Activated T-cell treated with anti-CD3 and anti-CD28 coated beads for 24 hours (primary cell): Measurements from ENCODE around the gene NKD1.

Source experiments
- DNase-seq: peaks from one replicate; pipeline ENCODE4 v3.0.0-alpha.2; 2020; ENCODE audit warnings: low read depth

NKD1 gene

DNA sequence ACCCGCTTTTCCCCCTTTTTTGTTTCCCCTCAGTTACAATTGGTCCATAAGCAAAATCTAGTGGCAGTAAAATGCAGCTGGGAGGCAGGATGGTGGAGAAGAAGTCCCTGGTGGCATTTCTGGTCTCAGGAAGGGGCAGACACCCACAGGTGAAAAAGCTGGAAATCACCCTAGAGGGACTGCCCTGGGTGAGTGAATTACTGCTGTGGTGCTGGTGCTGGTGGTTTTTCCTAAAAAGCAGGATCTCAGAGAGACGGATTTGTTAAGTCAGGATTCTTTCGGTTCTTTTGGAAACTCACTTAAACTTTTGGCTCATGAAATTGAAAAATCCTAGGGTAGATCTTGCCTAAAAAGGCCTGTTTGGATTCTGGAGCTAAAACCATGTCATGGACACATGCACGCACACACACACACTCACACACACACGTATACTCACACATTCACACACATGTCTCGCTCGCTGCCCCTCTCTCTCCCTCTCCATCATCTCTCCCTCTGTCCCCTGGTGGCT, 65.8 kb downstream of the NKD1 start:
- DNase-seq = no peak

DNA sequence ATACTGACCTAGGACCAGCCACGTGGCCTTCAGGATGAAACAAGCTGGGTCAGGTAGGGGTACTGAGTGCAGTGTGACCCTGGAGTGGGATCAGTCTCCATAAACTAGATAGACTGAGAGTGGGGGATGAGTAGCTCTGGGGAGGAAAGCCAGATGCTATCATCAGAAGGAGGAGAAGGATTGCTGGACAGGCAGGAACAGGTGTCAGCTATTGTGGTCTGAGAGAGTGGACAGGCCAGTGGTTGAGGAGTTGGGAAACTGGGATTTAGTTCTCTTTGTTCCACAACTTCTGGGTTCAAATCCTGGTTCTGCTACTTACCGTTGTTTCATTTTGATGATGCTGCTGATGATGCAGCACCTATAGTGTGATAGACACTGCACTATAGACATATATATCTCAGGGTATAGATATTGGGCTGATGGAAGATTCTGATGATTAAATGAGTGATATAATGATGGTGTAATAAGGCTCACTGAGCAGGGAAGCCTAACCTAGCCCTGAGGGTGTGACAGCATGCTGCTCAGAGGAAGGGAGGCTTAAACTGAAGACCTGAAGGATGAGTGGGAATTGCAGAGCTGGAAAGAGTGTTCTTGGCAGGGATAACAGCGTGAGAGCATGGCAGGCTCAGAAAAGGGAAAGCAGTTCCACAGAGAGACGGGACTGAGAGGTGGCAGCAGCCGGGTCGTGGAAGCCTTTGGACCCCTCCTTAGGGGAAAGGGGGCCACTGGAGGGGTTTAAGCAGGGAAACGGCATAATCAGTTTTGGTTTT, 66.9 kb downstream of the NKD1 start:
- no peak for DNase-seq

DNA sequence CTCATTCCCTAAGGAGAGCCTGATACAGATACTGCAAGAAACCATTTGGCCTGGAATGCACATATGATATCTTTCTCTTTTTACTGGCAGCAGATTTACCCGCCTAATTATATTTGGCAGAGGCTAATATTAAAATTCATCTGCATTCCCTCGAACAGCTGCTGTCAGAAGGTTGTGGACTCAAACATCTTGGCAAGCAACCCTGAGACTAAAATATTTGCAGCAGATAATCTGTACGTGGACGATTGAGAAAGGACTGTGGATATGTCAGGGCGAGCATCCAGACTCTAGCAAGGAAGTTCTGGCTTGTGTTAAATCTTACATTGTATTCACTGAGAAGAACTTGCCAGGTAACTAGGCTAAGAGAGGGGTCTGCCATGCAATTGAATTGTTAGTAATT, 67.7 kb downstream of the NKD1 start:
- no peak for DNase-seq

DNA sequence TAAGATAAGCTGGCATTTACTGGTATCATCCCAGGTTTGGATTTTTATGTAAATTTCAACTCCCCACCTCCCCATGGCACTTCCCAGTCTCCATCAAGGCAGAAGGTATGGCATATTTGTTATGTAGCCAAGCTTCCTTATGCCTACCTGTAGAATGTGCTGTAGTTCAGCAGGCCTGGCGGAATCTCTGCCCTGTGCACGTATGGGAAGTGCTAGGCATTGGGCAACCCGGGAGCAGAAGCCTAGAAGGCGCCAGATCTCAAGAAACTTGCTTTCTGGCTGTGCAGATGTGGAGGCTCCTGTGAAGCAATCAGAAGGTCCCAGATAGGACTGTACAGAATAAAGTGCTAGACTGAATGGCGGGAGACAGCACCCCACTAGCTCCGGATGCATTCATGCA, 68.2 kb downstream of the NKD1 start:
- no peak for DNase-seq

DNA sequence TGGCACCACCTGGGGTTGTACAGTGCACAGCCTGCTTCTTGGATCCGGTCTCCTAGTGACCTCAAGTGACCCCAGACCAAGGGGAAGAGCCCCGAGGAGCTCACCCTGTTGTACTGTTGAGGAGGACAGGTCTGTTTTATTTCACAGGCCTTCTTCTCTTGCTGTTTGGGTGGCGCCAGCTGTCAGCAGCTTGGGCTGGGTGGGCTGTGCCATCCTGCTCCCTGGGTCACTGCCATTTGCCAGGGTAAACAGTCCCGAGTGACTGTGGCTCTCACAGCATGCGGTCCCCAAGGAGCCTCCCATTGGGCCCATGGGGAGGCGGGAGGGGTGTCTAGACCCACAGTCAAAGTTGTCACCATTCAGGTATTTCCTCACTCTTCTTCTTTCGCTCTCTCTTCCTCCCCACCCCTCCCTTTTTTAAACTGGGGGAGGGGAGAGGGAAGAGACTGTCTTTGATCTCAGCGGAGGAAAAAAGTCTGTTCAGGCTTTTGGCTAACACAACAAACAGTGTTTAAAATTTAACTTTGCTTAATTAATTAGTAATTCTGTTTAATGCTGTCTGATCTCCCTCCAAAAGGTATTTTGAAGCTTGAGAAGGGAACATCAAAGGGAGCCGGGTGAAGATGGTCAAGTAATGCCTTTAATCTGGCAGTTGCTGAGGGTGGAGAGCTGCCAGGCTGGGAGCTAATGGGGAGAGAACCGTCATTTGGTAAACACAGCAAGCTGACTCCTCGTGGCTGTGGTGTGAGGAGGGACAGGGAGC, 68.9 kb downstream of the NKD1 start:
- no peak for DNase-seq

DNA sequence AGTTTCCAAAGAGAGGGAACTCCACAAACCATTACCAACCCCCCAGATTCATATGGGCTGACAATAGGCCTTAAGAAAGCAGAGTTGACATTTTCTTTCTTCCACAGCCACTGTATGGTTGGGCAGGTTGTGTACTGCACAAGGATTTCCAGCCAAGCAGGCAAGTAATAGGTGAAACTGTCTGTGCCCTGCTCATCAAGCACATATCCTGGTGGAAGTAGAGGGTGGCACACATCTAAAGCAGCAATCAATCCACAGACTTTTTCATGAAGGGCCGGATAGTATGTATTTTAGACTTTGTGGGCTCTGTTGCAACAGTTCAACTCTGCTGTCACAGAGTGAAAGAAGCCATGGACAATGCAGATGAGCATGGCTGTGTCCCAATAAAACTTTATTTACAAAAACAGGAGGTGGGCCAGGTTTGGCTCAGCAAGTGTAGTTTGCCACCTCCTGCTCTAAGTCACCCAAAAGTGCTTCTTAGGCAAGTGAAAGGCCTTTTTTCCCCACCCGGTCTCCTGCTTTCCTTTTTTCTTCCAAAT, 69.5 kb downstream of the NKD1 start:
- no peak for DNase-seq

DNA sequence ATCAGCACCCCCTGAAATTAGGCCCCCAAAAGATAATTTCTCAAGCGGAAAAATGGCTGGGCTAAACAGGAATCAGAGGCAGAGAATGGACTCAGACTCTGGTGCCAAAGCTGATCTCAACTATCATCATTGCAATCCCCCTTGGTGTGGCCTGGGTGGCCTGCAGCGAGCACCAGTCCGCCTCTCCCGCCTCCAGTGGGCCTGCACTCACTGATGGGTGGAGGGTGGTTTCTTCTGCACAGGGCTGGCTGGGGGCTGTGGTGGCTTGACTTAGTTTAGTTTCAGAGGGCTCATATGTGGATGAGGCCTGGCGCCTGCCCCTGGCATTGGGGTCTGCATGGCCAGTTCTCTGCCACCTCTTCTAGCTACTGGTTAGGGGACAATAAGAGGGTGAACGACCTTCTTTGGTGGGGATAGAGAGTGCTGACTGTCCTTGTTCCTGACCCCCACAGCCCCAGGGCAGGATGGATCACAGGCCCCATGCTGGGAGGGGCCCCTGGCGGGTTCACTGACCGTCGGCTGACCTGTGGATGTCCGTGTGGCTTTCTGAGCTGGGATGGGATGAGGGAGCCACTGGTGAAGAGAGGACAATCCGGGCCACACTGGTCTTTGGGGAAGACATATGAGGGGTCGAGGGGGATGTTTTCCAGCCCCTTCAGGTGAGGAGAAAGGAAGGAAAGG, 70.2 kb downstream of the NKD1 start:
- DNase-seq = no peak

DNA sequence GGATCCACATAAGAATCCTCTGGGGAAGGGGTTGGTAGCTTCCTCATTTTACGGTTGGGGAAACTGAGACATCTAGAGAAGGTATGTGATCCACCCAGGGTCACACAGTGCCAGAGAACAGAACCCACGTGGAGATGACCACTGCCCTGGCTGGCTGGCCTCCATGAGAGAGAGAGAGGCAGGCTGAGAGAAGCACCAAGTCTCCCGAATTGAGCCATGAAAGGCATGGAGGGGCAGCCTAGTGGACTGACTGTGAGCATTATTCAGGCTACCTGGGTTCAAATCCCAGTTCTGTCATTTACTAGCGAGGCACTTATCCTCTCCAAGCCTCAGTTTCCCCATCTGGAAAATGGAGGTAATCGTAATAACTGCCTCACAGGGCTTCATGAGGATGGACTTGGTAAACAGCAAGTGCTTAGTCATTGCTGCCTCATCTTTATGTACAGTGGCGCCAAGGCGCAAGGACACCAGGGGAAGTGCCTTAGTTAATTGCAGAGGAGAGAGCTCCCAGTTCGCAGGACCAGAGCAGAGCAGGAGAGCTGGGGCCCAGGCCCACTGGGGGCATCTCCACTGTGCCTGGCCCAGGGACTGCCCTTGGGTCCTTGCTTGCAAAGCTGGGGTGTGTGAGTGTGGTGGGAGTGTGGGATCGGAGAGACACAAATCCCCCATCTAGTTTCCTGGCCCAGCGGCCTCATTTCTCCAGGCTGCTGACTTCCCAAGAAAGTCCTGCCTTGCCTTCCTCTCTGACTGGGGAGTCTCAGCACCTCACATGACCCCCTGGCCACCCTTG, 71.7 kb downstream of the NKD1 start:
- no peak for DNase-seq

DNA sequence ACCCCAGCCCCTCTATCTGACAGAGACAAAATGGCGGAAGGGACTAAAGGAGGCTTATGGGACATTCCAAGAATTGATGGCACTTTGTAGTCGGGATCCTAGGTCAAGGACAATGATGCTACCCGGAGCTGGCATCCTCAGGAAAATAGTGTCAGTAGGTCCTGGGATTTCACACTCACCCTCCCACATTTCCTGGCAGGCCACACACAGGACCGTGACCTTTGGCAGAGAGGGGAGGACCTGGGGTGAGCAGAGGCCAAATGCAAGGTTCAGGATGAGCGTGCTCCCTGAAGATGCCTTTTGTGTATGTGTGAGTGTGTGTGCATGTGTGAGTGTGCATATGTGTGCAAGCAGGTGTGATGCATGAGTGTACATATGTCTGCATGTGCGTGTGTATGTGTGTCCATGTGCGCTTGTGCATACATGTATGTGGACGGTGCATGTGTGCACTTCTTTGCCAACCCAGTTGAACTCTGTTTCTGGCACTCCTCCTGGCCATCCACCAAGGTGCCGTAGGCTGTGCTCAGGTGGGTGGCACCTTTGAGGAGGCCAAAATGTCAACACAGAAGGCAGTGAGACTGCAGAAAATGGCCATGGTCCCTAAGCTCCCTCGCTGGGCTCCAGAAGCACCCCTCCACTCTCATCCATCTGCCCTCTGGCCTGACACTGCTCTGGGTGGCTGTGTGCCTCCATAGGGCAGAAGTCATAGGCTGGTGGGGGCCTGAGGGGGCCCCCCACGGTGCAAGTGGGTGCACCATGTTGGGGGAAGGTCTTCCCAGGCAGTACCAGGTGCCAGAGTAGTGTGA, 72.7 kb downstream of the NKD1 start:
- DNase-seq = no peak

DNA sequence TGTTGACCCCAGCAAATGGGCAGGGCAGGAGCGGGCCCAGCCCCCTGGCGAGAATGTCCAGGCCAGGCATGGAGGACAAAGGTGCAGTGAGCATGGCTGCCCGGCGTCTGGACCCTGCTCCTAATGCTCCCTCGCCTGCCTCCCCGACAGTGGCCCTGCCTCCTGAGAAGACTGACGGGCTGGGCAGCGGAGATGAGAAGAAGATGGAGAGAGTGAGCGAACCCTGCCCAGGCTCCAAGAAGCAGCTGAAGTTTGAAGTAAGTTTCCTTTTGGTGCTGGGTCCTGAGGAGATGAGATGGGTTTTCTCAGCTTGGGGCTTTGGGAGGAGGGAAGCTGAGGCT, 73.2 kb downstream of the NKD1 start:
- no peak for DNase-seq

DNA sequence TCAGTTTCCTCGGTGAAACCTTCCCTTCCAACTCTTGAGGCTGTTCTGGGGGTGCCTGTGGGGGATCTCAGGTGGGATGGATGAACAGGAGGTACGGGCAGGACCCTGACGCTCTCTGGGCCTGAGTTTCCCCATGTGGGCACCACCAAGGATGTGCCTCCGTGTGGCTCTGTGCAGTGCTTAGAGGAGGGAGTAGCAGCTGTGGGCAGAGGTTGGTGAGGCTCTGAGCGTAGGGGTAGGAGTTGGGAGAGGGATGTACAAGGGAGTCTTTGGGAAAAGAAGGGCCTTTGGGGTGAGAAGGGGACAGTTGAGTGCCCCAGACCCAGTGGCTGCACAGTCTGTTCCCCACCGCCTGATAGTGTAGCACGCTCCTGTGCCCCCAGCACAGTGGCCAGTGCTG, 73.8 kb downstream of the NKD1 start:
- DNase-seq = no peak

DNA sequence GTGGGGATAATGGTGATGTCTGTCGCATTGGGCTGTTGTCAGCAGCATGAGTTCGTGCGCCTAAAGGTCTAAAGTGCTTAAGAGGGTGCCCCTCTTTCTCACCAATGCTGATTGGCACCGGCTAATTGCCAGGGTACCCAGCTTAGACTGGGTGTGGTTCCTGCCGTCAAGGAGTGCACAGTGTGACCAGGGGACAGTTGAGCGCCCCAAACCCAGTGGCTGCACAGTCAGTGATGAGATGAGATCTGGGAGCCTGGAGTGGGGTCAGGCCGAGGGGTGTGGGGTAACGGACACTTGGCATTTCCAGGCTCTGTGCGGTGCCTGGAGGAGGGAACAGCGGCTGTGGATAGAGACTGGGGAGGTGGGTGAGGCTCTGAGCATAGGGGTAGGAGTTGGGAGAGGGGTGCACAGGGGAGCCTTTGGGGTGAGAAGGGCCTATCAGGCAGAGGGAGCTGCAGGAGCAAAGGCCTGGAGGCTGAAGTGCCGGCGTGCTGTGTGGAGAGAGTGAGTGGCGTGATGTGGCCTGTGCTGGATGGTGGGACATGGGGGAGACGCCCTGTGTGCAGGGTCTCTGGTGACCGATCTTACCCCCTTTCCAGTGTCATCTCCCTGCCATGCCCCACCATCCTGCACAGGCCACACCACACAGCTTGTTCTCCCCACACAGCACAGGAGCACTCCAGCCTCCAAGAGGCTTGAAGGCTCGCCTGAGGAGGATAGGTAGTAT, 74.6 kb downstream of the NKD1 start:
- DNase-seq = no peak

DNA sequence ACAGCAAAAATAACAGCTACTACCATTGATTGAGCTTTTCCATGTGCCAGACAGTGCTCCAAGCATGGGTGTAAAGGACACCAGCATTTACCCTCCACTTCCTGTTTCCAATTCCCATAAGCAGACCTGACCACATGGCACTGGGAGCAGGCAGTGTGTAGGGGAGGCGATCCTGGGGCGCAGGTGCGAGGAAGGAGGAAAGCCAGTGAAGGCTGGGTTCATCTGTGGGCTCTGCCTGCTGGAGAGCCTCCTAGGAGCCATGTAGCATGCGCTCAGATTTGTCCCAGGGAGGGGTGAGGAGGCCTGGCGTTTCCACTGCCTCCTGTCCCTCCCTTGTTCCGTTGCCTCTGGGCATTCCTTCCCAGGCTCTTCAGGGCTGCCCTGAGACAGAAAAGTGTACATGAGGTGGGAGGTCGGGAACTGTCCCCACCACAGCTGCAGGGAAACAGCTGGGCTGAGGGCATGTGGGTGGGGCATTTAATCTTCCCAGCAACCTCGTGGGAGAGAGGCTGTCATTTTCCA, 76.3 kb downstream of the NKD1 start:
- no peak for DNase-seq

DNA sequence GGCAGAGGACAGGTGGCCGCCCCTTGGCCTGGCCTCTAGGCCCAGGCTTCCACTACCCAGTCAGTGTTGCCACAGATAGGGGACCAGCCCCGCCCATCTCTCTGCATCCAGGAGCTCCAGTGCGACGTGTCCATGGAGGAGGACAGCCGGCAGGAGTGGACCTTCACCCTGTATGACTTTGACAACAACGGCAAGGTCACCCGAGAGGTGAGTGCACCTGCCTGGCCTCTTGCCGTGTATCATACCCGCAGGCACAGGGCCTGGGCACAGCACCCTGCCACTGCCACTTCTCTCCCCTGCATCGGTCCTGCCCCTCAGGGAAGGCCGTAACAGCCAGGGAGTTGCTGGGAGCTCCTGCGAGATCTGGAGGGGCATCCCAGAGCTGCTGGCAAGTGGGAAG, 77.2 kb downstream of the NKD1 start:
- no peak for DNase-seq

DNA sequence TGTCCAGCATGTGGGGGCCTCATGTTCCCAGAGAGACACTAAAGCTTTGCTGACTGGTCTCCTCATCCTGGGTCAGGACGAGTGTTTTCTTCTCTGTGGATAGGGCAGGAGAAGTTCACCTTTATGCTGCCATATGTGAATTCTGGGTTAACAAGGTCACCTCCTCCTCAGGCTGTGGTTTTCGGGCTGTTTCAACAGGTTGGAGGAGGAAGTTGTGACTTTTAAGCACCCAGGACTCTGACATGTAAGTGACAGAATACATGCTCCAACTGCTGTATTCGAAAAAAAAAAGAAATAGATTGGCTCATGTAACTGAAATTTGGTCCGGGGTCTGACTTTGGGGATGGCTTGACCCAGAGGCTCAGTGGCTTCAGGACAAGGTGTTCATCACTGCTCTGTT, 78.7 kb downstream of the NKD1 start:
- no peak for DNase-seq

DNA sequence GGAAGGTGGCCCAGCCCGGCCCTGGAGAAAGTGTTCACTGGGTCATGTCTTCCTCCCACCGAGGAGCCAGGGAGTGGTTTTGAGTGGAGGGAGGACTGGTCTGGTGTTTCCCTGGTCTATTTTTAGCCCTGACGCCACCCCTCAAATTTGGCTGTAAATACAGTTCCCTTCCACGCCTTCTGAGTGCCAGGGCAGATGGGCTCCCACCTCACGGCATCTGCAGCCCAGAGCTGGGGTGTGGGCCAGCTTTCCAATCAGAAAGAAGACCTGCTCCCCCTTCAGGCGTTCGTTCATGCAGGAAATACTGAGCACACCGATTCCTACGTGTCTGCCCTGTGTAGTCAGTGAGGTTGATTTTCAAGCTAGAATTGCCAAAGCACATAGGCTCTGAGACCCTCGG, 79.2 kb downstream of the NKD1 start:
- DNase-seq = peak; percentile 10

DNA sequence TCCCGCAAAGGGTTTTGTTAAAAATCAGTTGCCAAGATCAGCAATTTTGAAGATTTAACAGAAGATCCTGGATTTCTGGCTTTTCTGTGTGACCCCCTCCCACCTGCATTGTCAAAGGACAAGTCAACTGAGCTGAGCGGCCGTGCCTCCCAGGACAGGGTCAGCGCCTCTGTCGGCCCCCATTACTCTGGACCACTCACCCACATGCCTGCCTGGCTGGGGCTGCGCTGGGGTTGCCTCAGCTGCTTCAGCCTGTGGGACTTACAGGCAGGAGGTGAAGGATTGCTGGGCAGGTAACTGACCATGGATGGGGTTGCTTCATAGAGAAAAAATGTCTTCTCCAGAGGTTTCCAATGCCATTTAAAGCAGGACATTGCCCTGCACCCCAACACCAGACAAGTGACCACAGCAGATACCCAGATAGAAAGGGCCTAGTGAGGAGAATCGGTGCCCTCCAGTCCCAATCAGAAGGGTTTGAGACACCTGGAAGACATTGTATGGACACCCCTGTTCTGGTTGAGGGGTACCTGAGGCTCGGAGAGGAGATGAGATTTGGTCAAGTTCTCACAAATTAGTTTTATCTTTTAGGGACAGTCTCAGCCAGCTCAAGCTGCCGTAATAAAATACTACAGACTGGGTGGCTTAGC, 80.1 kb downstream of the NKD1 start:
- no peak for DNase-seq

DNA sequence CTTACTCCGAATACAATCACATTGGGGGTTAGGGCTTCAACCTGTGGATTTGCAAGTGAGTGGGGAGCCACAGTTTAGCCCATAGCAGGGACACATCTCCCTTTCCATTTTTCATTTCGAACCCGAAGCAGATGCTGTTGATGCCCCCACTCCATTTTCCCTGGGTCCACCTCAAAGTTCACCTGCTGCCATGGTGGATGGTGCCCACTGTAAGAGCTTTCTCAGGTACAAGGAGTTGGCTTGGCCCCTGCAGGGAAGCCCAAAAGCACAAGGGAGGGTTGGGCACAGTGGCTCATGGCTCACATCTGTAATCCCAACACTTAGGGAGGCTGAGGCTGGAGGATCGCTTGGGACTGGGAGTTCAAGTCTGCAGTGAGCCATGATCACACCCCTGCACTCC, 81.1 kb downstream of the NKD1 start:
- DNase-seq = no peak

DNA sequence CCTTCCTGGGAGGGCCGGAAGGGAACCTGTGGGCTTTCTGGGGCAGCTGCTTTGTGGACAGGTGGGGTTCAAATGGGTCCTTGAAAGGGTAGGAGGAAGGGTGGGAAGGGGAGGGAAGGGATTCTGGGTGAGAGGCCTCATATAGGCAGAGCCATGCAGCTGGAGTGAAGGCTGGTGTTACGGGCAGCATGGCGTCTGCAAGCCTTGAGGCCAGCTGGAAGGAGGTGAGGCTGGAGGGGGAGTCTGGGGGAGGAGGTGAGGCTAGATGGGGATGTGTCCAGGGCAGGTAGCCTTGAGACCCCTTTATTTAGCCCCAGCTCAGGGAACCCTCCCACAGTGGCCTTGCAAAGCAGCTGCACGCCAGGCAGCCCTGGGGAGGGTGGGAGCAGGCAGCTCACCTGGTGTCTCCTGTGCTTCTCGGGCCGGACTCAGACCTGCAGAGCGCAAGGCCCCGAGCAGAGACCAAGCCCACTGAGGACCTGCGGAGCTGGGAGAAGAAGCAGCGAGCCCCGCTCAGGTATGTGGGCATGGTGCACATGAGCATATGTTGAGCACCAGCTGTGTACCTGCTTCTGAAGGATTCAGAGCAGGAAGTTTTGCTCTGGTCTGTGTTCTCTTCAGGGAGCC, 82.3 kb downstream of the NKD1 start:
- DNase-seq = no peak
